Activated CD8-positive, alpha-beta memory T cell treated with anti-CD3 and anti-CD28 coated beads, Interleukin-2, amount 50 U/mL, for 4 hours (primary cell): ENCODE data around the gene NENF.

Experiments
- DNase-seq: peaks from one replicate; pipeline ENCODE4 v3.0.0-alpha.2; 2020

The NENF gene

GRCh38 chr1:212482637-212483441 lies 50.1 kb downstream of the NENF start:
- DNase-seq: no peak

- DNase-seq: no peak
Observed at GRCh38 chr1:212484701-212485570, 52.2 kb downstream of the NENF start.

- DNase-seq: no peak
Observed at GRCh38 chr1:212485571-212485912, 52.8 kb downstream of the NENF start.

- DNase-seq: no peak
Observed at GRCh38 chr1:212485913-212486618, 53.3 kb downstream of the NENF start.

- no peak for DNase-seq
Observed at GRCh38 chr1:212486619-212486975, 53.9 kb downstream of the NENF start.

- DNase-seq: no peak
Observed at GRCh38 chr1:212487286-212487685, 54.6 kb downstream of the NENF start.

GRCh38 chr1:212487774-212488435 lies 55.2 kb downstream of the NENF start:
- DNase-seq: no peak

GRCh38 chr1:212488436-212489283 lies 55.9 kb downstream of the NENF start:
- no peak for DNase-seq

- no peak for DNase-seq
Observed at GRCh38 chr1:212489284-212489859, 56.7 kb downstream of the NENF start.

- no peak for DNase-seq
Observed at GRCh38 chr1:212490276-212490675, 57.6 kb downstream of the NENF start.

- no peak for DNase-seq
Observed at GRCh38 chr1:212491454-212491853, 58.7 kb downstream of the NENF start.
